K562 treated with DMSO at 1 percent for 4 hours (cell line): ENCODE measurements around the gene TFDP2. TPM values are rescaled to one million over a fixed set of nuclear protein-coding genes. Genes with fewer than 3 reads are reported as not detected.

ENCODE experiments used
- total RNA-seq: library from RNA; unstranded; fragments of 300-600 nt; gene quantifications from 2 replicates; pipeline ENCODE4 v1.2.3, GENCODE V29; 2022; ENCODE audit not compliant: insufficient read depth

Gene TFDP2, protein sequence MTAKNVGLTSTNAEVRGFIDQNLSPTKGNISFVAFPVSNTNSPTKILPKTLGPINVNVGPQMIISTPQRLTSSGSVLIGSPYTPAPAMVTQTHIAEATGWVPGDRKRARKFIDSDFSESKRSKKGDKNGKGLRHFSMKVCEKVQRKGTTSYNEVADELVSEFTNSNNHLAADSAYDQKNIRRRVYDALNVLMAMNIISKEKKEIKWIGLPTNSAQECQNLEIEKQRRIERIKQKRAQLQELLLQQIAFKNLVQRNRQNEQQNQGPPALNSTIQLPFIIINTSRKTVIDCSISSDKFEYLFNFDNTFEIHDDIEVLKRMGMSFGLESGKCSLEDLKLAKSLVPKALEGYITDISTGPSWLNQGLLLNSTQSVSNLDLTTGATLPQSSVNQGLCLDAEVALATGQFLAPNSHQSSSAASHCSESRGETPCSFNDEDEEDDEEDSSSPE
- 20.4 and 43.5 TPM in 2 replicates for total RNA-seq

DNA sequence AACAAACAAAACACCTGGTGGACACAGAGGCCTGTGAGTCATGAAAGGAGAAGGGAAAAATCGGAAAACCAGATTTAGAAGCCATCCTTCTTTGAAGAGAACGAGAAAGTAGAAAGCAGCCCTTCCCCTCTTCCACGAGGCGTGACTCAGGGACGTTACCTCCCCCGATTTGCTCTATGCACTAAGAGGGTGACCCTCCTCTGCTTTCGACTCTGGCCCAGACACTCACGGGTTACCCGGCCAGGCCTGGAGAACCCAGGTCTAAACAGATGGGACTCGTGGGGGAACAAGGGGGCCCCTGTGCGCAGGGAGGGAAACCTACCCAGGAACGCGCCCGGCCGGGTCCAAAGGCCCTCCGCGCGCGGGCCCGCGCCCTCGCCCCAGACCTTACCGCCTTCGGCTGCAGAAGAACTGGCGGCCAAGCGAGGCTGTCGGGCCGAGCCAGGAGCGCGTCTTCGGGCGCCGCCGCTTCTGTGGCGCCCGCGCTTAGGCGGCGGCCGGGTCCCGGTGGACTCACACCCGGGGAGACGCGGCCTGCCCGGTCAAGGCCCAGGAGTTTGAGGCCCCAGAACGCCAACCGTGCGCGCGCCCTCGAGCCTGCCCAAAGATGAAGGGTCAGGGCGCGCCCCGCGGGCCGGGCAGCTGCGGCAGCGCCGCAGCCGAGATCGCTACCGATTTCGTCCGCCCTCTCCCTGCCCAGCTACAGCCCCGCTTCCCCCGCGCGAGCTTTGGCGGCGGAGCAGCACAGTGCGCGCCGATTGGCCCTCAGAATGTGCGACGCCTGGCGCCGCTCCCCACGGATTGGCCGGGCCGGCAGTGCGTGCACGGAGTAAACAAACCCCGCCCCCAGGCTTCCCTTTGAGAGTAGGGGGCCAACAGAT, at the start of gene TFDP2:
TSS of gene TFDP2 (minus strand) at position 753 of the 881 bp plus-strand sequence. CDS start 47,795 bp downstream, outside the sequence.

Other genes with a start within 250 kb of the TFDP2 start
- 3.4 and 3.6 TPM in 2 replicates for gene GK5, start 76.0 kb upstream of the TFDP2 start, total RNA-seq